Activated CD8-positive, alpha-beta memory T cell treated with anti-CD3 and anti-CD28 coated beads, Interleukin-2, amount 50 U/mL, for 24 hours (primary cell): ENCODE measurements around the gene CPVL.
"Not testable (repeated sequence)": the region's sequence is repeated elsewhere in the genome, so short reads cannot be mapped to it uniquely, and the experiment has no call there.

Experiments used
- DNase-seq: peaks from one replicate; pipeline ENCODE4 v3.0.0-alpha.2; 2020; ENCODE audit errors: extremely low read depth

The CPVL gene

DNA sequence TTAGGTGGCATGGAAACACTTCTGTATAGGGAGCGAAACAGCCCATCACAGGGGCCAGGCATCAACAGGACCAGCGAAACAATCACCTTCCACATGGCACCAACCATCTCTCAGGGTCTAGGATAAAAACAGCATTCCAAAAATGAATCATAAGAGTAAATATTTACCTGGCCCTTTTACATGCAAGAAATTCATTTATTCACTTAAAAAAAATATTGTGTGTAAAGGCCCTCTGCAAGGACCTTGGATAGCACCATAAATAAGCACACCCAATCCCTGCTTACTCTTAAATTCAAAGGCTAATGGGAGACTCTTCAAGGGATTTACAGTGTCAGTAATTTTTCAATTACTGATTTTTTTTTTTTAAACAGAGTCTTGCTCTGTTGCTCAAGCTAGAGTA lies 25.4 kb downstream of the CPVL start:
- no peak for DNase-seq

DNA sequence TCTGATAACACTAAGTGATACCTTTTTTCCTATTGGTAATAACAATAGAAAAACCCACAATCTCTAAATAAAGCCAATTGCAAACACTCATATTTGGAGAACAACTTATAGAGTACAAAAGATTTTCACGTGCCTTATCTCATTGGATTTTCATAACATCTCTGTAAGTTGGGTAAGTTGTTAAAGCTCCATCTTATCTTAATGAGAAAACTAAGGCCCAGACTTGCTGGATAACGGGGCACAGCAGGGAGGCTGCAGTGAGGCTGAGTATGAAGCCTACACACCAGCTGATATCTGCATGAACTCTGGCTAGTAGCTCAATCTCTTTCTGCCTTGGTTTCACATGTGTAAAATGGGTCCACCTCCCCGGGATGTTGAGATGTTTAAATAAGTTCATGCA lies 26.8 kb downstream of the CPVL start:
- DNase-seq, result no peak

DNA sequence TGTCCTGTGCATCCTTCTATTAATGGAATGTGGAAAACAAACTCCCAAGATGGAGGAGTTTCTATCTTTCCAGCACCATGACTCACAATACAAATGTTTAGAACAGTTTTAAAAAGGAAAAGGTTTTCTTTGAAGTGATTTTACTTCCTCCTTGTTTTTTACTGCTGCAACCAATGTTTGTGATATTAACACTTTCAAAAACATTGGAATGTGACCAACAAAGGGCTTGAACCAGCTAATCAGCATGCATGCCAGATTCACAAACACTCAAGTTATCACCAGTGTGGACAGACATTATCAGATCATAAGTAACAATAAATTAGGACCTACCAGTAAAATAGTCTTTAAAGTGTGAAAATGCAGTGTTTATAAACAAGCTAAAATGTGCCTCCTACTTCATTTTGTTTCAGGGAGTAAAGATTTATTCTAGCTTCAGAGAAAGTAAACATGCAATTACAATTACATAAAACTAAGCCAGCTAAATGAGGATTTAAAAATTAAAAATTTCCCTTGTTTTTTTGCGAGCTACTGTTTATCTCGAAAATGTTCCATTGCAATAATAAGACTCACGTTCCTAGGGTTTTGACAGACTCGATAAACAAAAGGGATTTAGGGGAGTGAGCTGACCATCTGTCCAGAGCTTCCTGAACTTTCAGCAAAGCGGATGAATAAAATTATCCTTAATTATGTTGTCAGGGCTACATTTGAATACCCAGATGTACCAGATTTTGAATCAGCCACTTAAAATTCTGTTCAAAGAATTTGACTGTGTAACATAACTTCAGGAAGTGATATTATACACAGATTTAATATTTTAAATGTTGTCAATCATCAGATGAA lies 29.8 kb downstream of the CPVL start:
- no peak for DNase-seq

DNA sequence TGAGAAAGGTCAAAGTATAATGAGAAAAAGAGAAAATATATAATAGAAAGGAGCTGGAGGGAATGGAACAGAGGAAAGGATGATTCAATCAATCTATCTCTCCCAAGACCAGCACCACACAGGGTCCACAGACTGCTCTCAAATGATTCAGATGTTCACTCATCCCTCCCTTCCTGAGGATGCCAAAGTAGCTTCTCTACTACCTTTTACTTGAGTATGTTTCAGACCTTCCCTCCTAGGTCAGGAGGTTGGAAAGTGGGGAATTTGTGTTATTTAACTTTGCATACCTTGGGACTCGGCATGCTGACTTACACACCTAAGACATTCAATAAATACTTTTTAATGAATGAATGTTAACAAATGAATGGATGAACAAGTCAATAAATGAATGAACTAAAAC lies 30.6 kb downstream of the CPVL start:
- no peak for DNase-seq

DNA sequence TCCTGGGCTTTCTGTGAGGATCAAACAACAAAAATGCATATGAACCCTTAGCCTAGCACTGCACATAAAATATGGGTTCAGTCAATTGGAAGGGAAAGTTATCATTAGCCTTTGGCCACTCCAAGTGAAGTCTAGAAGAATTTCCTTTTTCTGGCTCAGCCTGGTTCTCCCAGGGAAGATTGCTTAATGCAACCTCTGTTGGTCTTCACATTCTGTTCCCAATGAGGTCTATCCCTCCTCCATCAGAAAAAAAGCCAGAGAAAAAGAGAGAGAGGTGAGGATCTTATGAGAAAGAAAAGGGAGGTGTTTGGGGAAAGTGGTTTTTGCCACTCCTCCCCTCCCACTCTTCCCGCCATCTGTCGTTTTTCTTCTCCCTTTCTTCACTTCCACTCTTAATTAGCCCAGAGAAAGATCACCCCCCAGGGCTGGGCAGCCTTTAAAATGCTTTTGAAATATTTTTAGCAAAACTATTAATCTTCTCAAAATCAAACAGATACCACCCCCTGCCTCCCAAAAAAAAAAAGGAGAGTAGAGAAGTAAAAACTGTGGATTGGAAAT lies 31.1 kb downstream of the CPVL start:
- DNase-seq, result no peak

DNA sequence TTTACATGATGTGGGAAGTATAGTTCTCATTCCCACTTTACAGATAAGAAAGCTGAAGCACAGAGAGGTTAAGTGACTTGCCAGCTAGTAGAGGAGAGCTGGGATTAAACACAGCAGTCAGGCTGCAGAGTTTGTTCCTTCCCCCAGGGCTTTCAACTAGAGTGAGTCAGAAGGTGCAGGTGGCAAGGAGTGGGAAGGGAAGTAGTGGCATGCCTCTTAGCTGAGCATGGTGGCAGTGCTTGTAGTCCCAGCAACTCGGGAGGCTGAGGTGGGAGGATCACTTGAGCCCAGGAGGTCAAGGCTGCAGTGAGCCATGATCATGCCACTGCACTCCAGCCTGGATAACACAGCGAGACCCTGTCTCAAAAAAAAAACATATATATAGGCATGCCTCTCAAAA lies 32.1 kb downstream of the CPVL start:
- DNase-seq, result not testable (repeated sequence)

DNA sequence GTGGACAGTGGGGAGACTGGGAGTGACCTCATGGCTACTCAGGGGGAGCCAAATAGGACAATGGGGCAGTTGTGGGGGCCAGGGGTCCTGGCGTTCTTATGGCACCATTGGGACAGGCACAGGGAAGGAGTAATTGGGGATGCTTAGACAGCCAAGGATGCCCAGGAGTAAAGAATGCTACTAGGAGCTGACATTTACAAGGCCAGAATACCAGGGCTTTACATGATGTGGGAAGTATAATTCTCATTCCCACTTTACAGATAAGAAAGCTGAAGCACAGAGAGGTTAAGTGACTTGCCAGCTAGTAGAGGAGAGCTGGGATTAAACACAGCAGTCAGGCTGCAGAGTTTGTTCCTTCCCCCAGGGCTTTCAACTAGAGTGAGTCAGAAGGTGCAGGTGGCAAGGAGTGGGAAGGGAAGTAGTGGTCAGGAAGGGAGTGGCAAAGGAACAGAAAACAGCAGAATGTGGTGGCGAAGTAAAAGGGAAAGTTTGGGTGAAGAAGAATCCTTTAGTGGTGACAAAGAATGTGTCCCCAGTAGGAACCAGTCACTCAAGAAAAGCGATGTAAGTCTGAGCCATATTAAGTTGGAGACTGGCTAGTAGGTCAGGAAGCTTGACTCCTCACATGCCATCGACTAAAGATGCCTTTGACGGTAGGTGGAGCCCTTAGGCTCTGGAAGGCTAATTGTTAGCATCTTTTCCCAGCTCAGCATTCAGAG lies 32.8 kb downstream of the CPVL start:
- no peak for DNase-seq

DNA sequence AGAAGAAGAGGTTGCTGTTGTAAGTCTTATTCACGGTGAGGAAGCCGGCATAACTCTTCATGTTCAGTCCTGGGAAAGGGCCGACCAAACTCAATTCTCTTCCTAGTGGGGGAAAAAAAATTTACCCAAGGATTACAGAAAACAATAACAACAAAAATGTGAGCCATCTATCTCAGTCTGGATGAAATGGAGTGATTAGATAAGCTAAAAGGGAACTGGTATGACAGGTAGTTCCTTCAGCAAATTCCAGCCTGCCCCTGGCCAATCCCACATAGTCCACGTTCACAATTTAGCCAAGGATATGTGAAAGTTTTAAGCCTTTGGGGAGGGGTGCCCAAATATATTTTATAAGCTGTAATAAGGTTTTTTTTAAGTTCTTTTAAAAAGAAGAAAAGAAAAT lies 33.6 kb downstream of the CPVL start:
- no peak for DNase-seq

DNA sequence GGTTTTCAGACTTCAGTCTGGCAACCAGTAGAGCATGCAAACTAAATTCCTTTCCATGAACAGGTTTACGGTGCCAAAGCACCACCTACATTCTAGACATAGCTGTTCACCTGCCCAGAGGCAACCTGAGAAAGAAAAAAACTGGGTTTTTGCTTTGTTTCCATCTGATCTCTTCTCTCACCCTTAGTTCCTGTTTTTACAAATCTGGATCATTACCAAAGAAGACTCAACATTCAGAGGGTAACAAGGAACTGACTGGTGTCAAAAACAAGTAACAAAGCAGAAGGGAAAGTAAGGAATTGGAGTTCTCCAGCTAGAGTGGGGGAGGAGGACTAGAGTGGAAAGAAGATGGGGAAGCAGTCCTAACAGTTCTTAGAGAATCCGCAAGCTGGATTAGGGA lies 36.4 kb downstream of the CPVL start:
- DNase-seq, result no peak

DNA sequence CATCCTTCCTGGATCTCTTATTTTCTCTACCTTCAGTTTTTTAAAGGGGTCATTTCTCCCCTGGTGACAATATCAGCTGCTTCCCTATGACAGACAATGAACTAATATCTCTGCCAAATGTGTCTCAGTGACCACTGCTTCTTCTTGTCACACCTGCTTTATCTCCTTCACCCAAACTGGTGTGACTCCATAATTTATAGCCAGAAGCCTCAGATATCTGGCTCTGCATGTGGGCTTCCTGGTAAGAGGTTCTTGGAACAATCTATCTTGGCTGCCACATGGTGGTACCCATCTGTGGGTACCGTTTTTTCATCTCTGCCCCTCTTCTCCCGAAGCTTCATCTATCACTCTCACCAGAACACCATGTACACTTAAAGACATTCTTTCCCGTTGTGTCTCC lies 37.0 kb downstream of the CPVL start:
- DNase-seq, result no peak

DNA sequence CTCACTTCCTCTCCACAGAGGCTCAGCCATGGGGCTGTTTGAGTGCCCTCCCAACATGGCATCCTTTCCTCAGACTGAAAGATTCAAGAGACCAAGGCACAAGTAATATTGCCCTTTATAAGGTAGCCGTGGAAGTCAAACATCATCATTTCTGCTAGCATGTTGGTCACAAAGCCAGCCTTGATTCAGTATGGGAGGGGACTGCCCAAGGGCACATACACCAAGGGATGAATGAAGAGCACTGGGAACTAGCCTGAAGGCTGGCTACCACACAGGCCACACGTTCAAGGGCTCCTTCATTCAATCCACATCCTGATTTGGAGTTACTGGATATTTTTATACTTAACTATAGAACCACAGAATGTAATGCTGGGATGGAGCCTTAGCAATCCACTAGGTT lies 39.3 kb downstream of the CPVL start:
- no peak for DNase-seq

DNA sequence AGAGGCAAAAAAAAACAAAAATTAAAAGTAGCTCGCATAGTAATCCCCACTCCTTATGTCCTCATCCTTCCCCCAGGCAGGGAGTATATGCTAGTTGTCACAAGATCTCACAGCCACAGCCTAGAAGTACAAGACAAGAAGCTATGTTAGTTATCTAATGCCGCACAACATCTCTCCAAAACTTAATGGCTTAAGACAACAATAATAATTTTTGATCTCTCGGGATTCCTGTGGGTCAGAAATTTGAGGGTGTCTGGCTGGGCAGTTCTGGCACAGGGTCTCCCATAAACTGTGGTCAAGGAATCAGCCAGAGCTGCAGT lies 39.7 kb downstream of the CPVL start:
- no peak for DNase-seq

DNA sequence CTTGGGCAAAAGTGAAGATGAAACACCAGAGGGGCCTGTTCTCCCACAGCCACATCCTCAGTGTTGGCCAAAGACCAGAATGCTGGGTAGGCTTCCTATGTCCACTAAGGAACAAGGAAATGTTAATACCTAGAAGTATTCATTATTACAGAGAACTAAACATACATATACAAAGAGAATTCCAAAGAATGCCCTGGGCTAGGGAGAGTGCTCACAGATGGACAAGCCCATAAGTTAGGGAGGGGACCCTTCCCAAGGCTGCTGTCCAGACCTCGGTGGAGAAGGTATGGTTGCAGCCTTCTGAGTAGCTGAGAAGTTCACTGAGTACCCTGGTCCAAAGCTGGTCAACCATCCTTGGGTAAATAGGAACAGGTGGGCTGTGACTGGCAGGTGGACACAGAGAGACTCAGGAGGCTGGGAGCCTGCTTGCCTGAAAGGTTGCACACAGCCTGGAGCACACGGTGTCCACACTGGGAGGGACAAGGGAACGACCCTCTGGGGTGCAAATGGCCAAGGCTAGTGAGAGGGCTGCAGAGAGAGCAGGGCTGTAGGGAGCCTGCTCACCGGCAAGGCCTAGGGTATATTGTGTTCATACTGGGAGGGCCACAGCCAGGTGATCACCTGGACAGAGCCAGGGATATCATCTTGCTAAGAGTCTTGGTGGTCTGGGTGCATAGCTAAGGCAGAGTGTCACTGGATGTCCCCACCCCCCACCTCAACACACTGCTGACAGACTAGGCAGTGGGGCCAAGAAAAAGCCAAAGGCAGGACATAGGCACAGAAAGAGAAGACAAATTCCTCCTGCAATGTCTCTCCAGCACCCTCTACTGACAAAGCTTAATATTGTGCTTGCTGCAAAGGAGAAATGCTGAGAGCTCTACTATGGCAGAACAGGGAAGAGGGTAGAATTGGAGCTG lies 40.3 kb downstream of the CPVL start:
- DNase-seq, result no peak

DNA sequence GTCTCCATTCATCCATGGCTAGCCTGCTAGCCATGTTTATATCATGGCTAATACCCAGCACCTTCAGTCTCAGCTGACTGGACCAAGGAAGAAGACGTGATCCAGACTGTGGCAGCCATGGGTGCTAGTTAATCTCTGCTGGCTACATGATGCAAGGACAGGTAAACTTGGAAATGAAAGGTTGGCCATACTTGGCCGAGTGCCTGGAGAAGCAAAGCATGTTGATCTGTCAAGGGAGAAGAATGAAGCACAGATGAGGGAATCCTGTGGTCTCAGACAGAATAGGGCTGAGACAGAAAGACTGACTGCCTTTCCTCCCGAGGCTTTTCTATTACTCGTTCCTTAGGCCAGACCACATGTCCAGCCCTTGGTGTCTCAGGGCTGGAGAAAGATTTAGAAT lies 41.1 kb downstream of the CPVL start:
- no peak for DNase-seq

DNA sequence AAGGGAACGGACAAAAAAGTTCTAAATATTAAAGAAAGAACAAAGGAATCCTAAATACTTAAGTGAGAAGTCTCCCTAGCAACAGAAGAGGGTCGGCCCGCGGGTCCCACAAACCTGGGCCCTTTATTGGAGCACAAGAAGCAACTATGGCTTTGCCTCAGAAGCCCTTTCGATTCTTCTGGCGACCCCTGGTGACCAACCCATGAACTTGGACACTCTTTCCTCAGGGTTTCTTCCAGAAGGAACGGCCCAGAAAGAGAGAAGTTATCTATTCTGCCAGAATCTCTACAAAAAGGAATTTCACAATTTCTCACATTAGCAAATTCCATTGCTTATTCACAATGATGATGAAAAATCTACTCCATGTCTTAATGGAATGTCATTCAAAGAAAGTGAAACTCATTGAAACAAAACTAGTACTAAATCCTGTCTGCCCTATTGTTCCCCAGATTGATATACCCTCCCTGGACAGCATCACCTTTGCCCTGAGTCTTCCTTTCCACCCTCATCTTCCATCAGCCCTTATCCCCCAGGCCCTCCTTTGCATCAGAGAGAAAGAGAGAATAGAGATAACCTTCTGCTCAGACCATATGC lies 43.7 kb downstream of the CPVL start:
- DNase-seq, result peak; percentile 6

DNA sequence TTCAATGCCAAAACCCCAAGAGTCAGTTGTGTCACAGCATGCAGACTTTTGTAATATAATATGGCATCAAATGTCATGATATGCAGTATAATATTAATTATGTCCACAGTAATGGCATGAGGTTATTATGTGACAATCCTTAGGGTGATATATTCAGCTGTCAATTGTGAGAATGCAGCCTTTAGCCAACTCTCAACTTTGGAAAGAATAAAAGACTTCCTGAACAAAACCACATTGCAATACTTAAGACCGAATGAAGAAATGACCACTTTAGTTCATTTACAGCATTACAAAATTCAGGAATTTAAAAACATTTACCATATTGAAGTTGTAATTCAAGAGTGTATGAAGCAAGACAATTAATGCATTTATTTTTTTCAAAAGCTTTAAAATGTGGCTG lies 45.4 kb downstream of the CPVL start:
- DNase-seq, result no peak

DNA sequence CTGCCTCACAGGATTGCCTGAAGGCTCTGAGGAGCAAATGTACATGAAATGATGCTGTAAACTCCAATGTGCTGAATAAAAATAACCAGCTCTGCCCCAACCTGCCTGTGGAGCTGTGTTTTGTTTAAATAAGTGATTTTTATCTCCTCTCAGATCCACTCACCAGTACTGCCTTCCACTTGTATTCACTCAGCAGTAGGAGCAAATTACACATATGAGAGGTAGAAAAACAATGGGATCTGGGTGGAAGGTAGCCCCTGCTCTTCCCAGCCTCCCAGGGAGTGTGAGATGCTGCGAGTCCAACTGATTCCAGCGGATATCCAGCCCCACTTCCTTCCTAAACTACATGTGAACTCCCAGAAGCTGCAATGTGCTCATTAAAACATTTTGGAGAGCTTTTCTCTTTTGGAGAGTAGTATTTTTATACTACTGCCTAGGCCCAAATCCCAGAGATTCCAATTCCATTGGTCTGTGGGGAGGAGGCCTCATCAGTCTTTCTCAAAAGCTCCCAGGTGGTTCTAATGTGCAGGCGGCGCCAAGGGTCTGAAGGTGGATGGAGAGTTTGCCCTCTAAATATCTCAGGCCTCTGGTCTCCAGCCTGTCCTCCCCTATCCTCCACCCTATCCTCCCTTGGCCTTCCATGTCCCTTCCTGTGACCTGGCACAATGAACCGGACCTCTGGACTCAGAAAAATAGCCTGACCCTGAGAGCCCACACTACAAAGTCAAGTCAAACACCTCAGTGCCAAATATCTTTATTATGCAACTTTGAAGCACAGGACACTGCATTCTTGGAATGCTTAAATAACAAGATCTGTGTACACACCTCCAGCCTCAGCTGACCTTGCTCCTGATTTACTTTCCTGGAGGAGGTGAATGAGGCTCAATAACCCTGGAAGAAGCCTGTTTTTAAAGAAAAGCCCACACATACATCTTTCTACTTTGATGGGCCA lies 46.2 kb downstream of the CPVL start:
- DNase-seq, result no peak

DNA sequence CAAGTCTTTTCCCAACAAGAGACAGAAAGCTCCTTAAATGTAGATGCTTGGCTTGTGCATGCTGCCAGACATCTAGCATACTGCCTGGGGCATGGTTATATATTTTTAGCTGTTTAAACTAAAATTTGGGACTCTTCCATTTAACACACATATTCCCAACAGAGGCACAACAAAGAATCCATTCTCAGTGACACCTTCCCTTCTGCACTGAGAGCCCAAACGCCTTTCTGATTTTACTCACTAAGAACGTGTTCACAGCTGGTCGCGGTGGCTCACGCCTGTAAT lies 49.9 kb downstream of the CPVL start:
- DNase-seq, result no peak

DNA sequence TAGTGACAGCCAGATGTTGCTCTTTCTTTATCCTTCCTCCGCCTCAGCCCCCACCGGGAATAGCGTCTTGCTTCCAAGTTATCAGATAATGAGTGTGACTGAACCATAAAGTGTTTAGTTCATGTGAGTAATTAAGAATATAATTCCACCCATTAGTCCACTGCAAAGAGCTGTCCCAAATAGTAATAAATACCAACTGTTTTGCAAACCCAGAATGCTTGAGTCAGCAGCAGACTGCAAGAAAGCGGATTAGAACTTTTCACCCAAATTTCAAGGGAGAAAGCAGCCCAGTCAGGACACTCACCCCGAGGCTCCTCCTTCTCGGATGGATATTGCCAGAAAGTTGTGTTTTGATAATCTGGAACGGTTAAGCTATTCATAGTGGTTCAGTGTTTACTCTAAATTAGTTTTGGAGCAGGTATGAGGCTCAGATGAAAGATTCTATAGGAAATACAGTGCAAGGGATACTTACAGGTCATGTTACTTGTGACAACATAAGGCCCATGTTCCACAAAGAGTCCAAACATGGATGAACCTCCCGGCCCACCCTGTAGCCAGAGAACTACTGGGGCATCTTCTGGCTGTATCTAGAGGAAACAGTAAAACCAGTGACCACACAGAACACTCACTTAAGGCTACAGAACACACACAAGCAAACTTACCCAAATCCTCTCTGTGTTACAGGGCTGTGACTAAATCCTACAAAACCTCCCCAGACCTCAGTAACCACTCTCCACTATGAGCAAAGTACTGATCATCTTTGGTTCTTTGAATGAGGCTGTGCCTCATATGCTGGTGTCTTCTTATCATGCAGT lies 50.5 kb downstream of the CPVL start:
- no peak for DNase-seq

DNA sequence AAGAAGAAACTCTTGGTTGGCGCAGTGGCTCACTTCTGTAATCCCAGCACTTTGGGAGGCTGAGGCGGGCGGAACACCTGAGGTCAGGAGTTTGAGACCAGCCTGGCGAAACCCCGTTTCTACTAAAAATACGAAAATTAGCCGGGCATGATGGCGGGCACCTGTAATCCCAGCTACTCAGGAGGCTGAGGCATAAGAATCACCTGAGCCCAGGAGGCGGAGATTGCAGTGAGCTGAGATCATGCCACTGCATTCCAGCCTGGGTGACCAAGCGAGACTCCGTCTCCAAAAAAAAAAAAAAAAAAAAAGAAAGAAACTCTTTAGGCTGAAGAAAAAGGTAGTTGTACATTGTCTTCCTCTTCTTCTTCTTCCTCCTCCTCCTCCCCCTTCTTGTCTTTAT lies 53.2 kb downstream of the CPVL start:
- DNase-seq, result not testable (repeated sequence)
